ENCODE data around the gene MLN.
"Not testable (repeated sequence)": the region's sequence is repeated elsewhere in the genome, so short reads cannot be mapped to it uniquely, and the experiment has no call there.

Gene MLN

DNA sequence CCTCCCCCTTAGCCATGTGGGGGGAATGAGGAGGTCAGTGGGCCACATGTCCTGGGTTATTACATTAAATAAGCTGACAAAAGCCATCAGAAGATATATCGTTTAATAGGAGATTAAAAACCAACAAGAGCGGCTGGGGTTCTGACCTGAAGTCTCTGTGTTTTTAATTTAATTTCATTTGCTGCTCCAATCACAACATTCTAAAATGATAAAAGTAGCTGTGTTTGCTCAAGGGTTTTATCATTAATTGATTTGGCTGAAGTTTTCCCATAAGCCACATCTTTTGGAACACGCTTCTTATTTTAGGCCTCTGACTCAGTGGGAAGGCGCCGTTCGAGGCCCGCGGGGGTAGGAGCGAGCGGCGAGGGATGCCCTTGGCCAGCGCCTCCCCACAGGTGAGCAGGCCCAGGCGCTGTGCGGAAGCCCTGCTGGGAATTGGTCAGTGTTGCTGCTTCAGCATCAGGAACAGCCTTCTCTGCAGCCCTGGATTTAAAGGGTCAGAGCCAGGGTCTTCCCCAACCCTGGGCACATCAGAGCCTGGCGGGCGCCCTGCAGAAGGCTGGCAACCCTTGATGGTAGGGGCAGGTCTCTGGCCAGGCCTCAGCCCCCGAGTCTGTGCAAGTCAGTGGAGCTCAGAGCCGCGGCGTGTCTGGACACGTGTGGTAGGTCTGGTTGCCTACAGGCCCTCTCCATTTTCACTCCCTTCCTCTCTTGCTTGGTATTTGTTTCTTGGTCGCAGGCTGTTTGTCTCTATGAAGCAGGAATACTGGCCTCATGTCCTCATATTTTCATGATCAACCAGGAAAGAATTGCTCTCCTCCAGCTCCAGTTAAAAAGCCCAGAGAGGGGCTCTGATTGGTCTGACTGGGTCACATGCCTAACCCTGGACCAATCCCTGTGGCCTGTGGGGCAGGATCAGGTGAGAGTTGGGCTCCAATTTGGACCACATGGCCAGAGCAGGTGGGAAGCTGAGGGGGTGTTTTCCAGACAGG lies 30.9 kb upstream of the MLN start:
- DNase-seq, result no peak

DNA sequence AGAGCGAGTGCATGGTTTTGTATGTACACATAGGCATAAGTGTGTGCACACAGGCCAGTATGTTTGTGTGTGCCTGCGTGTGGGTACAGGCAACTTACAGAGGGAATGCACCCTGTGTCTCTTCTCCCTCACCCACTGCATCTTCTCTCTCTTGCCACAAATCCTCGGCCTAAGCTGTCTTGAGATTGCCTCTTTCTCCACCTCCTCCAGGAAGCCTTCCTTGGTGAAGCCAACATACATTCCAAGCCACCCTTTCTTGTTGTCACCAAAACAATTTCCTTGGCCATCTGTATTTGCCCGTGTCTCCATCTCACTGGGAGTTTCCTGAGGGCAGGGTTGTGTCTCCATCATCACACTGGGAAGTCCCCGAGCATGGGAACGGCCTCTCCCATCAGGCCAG lies 29.8 kb upstream of the MLN start:
- DNase-seq, result no peak

DNA sequence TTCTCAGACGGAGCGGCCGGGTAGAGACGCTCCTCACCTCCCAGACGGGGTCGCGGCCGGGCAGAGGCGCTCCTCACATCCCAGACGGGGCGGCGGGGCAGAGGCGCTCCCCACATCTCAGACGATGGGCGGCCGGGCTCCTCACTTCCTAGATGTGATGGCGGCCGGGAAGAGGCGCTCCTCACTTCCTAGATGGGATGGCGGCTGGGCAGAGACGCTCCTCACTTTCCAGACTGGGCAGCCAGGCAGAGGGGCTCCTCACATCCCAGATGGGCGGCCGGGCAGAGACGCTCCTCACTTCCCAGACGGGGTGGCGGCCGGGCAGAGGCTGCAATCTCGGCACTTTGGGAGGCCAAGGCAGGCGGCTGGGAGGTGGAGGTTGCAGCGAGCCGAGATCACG lies 29.0 kb upstream of the MLN start:
- not testable (repeated sequence) for DNase-seq

DNA sequence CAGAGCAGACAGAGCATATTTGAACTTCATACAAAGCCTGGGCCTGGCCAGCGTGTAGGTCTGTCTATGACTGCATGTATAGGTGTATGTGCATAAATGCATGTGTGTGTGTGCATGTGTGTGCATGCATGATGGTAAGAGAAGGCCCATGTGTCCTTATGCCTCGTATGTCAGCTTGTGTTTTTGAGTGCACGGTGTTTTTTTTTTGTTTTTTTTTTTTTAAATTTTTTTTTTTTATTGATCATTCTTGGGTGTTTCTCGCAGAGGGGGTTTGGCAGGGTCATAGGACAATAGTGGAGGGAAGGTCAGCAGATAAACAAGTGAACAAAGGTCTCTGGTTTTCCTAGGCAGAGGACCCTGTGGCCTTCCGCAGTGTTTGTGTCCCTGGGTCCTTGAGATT lies 27.9 kb upstream of the MLN start:
- not testable (repeated sequence) for DNase-seq

DNA sequence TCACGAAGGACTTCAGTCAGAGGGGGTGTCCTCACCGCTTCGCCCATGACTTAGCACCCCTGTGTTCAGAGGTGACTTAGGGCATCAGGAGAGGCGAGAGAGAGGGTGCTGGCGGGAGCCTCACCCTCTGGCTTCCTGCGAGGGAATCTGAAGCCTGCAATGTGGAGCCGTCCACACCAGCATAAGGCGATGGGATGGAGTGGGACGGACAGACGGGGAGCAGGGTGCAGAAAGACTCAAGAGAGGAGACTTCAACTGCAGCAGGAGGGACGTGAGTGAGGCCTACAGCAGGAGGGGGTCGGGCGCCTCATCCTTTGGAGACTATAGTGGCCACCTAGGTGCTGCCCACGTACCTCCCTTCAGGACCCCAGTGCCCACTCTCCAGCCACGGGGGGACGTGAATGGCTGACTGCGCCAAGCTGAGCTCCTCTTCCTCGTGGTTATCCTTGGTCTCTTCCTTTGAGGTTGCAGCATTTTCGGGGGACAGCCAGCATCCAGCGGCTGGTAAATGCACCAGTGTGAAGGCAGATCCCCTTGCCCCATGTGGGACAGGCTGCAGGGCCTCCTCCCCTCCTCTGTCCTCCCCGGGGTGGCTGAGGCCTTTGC lies 26.9 kb upstream of the MLN start:
- no peak for DNase-seq

DNA sequence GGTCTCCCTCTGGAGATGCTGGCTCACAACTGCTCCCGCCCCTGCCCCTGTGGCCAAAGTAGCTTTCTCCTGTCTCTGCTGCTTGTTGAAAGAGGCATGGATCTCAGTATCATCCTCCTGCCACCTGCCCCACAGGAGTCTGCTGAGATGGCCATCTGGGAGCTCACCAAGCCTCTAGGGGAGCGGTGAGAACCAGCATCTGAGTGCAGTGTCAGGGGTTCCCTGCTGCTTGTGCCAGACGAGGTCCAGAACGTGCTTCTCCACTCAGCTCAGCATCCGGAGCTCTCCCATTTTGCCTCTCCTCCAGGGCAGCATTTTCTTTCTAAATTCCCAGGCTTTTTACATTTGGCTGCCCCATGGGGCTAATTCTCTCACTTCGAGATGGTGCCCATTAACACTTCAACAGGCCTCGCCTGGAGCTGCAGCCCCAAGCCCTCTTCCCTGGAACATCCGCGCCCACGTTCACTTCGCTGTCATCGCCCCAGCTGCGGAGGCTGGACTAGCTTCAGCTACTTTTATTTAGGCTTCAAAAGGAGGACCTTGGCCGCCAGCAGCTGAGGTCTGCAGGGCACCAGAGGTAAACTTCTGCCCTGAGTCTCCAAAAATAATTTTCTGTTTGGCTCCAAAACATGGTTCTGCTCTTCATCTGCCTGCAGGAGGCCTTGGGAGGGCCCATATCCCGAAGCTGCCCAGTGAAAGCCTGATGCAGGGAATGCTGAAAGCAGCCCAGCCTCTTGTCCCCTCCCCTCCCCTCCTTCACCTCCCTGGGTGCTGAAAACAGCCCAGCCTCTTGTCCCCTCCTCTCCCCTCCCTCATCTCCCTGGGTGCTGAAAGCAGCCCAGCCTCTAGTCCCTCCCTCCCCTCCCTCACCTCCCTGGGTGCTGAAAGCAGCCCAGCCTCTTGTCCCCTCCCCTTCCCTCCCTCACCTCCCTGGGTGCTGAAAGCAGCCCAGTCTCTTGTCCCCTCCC lies 25.2 kb upstream of the MLN start:
- DNase-seq, result no peak

DNA sequence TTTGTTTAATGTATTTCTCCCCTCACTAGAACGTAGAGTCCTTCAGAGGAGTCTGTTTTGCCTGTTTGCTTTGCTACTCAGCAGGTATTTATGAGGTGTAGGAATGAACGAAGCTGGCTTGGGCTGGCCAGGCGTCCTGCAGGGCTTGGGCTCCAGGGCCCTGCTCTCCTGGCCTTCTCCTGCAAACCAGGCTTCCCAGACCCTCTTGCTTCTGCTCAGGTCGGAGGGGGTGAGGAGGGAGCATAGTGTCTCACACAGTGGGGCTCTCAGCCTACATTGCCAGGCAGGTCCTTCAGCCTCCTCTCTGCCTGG lies 24.6 kb upstream of the MLN start:
- no peak for DNase-seq

- DNase-seq, result no peak
These were observed 24.0 kb upstream of the MLN start for GRCh38 chr6:33827546-33828451.

- DNase-seq, result no peak
These were observed 22.7 kb upstream of the MLN start for GRCh38 chr6:33826537-33826936.

GRCh38 chr6:33824461-33825154 lies 20.8 kb upstream of the MLN start:
- peak in 1 of 6 experiments; percentile 8 for DNase-seq

DNA sequence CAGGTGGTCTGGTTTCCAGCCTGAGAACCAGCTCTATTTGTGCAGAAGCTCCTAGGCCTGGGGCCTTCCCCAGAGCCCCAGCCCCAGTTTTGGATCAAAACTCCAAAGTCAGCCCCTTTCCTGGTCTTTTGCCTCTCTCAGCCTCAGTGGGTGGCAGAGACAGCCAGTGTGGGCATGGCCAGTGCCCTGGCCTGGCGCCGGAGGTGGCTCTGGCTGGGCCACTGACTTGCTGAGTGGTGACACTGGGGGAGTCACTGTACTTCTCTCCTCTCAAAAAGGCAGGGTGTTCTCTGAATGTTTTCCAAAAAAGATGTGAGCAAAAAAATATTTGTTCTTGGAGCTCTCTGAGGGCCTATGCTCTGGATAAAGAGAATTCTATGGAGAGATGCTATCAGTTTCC lies 20.0 kb upstream of the MLN start:
- DNase-seq, result no peak

- DNase-seq, result no peak
These were observed 19.0 kb upstream of the MLN start for GRCh38 chr6:33822575-33823395.

GRCh38 chr6:33820784-33821520 lies 17.1 kb upstream of the MLN start:
- no peak for DNase-seq

DNA sequence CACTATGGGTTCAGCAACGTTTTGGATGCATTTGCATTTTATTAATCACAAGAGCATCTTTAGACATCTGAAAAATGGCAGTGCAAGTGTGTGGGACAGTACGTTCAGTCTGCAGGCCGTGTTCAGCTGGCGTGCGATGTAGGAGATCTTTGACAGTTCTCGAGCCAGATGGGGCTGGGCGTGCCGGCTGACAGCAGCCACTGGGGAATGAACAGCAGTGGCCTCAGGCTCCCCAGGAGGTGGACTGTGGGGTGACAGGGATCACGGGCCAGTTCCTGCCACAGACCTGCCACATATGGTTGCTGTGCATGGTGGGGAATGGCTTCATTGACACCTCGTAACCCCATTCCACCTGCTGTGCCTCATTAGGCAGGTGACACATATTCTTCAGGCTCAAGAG lies 16.4 kb upstream of the MLN start:
- DNase-seq, result no peak

DNA sequence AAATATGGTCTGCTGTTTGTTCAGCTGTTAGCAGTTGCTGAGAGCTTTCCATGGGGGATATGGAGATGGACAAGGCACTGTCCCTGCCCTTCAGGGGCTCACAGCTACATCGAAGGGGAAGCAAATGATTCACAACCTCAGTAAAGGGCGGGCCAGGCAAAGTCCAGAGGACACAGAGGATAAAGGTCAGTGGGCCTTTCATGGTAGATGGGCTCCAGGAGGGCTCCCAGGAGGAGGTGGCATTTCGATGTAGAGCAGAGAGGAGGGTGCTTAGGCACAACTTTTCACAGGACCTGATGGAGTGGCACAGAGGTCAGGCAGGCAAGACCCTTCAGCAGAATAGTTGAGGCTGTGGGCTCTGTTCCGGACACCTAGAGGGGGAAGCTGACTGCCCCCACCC lies 15.2 kb upstream of the MLN start:
- DNase-seq, result no peak

DNA sequence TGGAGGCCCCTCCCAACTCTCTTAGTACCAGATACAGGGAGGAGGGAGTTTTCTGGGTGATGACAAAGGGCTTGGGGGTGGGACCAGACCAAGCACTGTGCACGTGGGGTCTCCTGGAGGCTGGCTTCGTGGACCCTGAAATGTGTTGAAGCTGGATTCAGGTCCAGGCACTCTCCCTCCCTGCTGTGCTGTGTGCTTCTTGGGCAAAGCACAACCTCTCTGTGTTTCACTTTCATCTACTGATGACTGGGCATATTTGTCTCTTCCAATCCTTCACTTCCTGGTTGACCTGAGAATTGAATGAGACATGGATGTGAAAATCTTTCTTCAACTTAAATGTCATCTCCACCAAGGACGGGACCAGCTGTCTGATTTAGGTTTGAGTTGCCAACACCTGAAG lies 14.5 kb upstream of the MLN start:
- DNase-seq, result no peak

- DNase-seq, result no peak
These were observed 13.7 kb upstream of the MLN start for GRCh38 chr6:33817489-33817888.

GRCh38 chr6:33816911-33817310 lies 13.1 kb upstream of the MLN start:
- no peak for DNase-seq

DNA sequence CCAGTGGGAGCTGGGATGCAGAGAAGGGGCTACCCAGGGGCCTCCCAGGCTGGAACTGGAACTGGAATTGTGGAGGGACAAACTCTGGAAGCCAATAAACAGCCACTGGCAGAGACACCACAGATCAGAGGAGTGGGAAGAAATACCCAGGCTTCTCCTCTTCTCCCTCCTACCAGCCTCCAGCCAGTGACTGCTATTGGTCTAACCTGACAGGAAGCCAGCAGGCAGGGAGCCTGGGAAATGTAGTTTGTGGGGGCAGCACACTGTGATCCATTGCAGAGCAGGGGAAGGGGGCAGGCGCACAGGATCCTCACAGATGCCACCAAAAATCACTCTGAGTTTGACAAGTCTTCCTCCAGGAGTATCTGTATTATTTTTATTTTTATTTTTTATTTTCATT lies 12.1 kb upstream of the MLN start:
- DNase-seq, result no peak

Measured in stimulated activated naive CD4-positive, alpha-beta T cell (primary cell).